ENCODE measurements around the gene OAS2. TPM values are rescaled to one million over a fixed set of nuclear protein-coding genes. Genes with fewer than 3 reads are reported as not detected.
A peak's percentile ranks its signal among the peaks of the same experiment; 100 is the strongest.
"Not testable (repeated sequence)": the region's sequence is repeated elsewhere in the genome, so short reads cannot be mapped to it uniquely, and the experiment has no call there.

OAS2 gene
- total RNA-seq, 1 donor from 2014 or later, result 96.4 TPM

- DNase-seq (no peak), ATAC-seq (peak in 1 of 2 donors; percentile 39)
- intact Hi-C loops (cut with DNase I), result no loop called here
- H3K9me3 ChIP-seq, result peaks cover 8% of the 10 kb centered on the region
- TF ChIP-seq CTCF (IDR thresholded peaks at IDR 0.05), result no peak
- peaks cover 36% of the 10 kb centered on the region for H3K36me3 ChIP-seq
- no peak overlapping the region for H3K27ac ChIP-seq
- H3K4me3 ChIP-seq, result no peak overlapping the region
- no peaks in the 10 kb centered on the region for H3K4me1 ChIP-seq
- no peaks in the 10 kb centered on the region for H3K27me3 ChIP-seq (ENCODE audit: low read depth)
Measured at GRCh38 chr12:112986291-112986800, 8.0 kb downstream of the OAS2 start.

- ATAC-seq, result no peak
Measured at GRCh38 chr12:112987561-112987960, 9.2 kb downstream of the OAS2 start.

GRCh38 chr12:112988224-112988623, 9.9 kb downstream of the OAS2 start:
- DNase-seq, result no peak
- Histone ChIP-seq H3K9me3 (peaks cover 8% of the 10 kb centered on the region), H3K4me1 (no peaks in the 10 kb centered on the region), H3K4me3 (no peak overlapping the region), H3K27me3 (ENCODE audit: low read depth) (no peaks in the 10 kb centered on the region), H3K27ac (no peak overlapping the region), H3K36me3 (peaks cover 36% of the 10 kb centered on the region)
- intact Hi-C loops (cut with DNase I), result no loop called here
- no peak for ATAC-seq
- TF ChIP-seq CTCF (IDR thresholded peaks at IDR 0.05), result no peak

More at GRCh38 chr12:112987561-112987960, 9.2 kb downstream of the OAS2 start:
- Histone ChIP-seq H3K4me1 (no peaks in the 10 kb centered on the region), H3K27ac (no peak overlapping the region), H3K9me3 (peaks cover 8% of the 10 kb centered on the region), H3K27me3 (ENCODE audit: low read depth) (no peaks in the 10 kb centered on the region), H3K4me3 (no peak overlapping the region), H3K36me3 (peaks cover 36% of the 10 kb centered on the region)
- no peak for TF ChIP-seq CTCF (IDR thresholded peaks at IDR 0.05)
- no peak for DNase-seq
- intact Hi-C loops (cut with DNase I), result no loop called here

- H3K27ac ChIP-seq; H3K27me3 ChIP-seq (ENCODE audit: low read depth); H3K9me3 ChIP-seq; intact Hi-C loops (cut with DNase I); H3K4me3 ChIP-seq; ATAC-seq; DNase-seq; H3K4me1 ChIP-seq: not testable (repeated sequence)
- peaks cover 36% of the 10 kb centered on the region for H3K36me3 ChIP-seq
Measured at GRCh38 chr12:112988823-112989385, 10.6 kb downstream of the OAS2 start.

- Histone ChIP-seq H3K27me3 (ENCODE audit: low read depth) (no peaks in the 10 kb centered on the region), H3K9me3 (peaks cover 4% of the 10 kb centered on the region), H3K36me3 (peaks cover 36% of the 10 kb centered on the region), H3K27ac (no peak overlapping the region), H3K4me1 (no peaks in the 10 kb centered on the region), H3K4me3 (no peak overlapping the region)
- DNase-seq, result no peak
- no peak for TF ChIP-seq CTCF (IDR thresholded peaks at IDR 0.05)
- ATAC-seq, result no peak
- intact Hi-C loops (cut with DNase I), result no loop called here
Measured at GRCh38 chr12:112989806-112990205, 11.5 kb downstream of the OAS2 start.

- Histone ChIP-seq H3K36me3 (peaks cover 55% of the 10 kb centered on the region), H3K27ac (no peak overlapping the region), H3K27me3 (ENCODE audit: low read depth) (no peaks in the 10 kb centered on the region), H3K9me3 (no peaks in the 10 kb centered on the region), H3K4me1 (no peaks in the 10 kb centered on the region), H3K4me3 (no peak overlapping the region)
- peak; percentile 53 for DNase-seq
- TF ChIP-seq CTCF (IDR thresholded peaks at IDR 0.05), result peak; percentile 91
- ATAC-seq, result peak; percentile 68 to 87
- intact Hi-C loops (cut with DNase I), result no loop called here
Measured at GRCh38 chr12:112992541-112993398, 14.5 kb downstream of the OAS2 start.
